Measurements from ENCODE around the gene SPG7. TPM values are rescaled to one million over a fixed set of nuclear protein-coding genes. Genes with fewer than 3 reads are reported as not detected.

The SPG7 gene
- total RNA-seq, 1 experiment from 2014 or later = 77.5 TPM

DNA sequence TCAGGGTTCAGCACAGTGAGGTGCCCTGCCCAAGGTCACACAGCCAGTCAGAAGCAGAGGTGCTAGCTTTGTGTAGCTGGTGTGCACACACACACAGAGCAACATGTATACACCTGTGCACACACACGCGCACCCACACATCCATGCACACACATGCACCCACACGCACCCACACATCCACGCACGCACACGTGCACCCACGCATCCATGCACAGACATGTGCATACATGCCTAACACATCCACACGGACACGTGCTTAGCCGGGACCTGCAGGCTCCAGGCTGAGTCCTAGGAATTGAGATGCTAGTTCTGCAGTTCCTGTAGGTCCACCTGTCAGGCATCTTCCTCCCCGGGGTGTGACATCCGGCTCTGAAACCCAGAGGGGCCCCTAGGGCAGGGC, 92.2 kb downstream of the SPG7 start:
- no peak for DNase-seq (ENCODE audit: low read depth)

- peak; percentile 61 for DNase-seq (ENCODE audit: low read depth)
Measured at GRCh38 chr16:89600956-89601355, 92.8 kb downstream of the SPG7 start.

DNA sequence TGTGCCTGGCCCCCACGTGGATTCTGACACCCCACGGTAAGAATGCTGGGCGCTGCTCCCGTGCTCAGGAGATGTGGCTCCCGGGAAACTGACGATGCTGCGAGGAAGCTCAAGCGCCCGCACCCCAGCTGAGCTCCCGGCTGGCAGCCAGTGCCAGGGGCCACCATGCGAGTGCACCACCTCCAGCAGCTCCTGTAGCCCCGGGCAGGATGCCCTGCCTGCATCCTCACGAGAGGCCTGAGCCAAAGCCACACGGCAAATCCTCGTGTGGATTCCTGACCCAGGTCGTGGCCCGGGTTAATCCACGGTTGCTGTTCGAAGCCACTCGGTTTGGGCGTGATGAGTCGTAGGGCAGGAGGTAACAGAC, 93.7 kb downstream of the SPG7 start:
- peak; percentile 70 for DNase-seq (ENCODE audit: low read depth)

DNA sequence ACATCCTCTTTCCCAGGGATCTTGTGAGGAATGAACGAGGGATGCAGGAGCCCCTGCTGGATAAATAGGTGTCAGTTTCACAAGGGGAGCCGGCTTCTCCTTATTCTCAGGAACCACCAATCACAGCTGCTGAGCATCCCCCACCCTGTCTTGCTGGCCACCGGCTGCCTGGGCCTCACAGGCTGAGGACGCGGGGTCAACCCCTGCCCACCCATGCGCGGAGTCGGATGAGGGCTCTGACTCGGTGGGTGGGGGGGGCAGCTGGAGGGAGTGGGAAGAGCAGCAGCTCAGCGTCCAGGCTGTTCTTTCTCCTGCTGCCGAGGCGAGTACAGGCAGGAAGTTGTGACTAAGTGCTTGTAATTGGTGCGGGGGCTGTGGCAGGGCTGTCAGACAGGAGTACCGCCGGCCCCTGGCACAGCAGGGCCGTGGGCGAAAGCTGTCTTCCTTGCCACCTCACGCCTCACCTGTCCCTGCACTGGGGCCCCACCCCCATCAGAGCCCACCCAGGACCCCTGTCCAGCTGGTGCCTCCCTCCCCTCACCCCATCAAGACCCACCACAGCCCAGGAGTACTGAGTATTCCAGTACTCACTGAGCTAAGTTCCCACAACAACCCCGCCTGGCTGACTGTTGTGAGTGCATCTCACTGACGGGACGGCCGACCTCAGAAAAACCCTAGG, 94.2 kb downstream of the SPG7 start:
- DNase-seq (ENCODE audit: low read depth) = peak; percentile 89

DNA sequence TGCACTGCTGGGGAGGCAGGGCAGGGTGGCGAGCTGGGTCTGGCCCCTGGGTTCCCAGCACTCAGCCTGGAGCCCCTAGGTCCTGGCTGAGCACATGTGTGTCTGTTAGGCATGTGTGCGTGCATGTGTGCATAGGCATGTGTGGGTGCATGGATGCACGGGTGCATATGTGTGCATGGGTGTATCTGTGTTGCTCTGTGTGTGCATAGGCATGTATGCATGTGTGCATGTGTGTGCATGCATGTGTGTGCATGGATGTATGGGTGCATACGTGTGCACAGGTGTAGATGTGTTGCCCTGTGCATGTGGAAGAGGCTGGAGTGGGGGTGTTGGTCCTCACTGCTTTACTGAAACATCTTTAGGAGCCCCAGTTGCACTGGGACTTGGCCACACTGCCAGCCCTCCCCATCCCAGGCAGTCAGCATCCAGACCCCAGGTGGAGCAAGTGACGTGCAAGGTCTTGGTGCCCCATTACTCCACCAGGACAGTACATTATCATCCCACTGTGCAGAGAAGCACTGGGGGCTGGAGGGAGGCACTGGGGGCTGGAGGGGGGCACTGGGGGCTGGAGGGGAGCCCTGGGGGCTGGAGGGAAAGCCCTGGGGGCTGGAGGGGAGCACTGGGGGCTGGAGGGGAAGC, 94.9 kb downstream of the SPG7 start:
- DNase-seq (ENCODE audit: low read depth) = no peak

DNA sequence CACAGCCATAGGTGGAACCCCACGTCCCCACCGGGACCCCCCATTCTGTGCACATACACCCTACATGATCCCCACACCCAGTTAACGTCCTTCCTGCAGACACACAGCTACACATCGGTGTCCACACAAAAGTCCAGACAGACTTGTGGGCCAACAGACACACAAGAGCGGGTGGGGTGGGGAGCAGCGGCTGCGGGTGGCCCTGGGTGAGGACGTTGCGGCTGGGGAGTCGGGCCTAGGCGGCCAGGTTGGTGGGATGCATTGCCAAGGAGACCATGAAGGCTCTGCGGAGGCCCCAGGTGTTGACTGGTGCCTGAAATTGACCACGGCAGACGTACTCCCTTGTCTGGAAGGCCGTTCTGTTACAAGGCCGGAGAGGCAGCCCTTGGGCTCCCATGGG, 96.6 kb downstream of the SPG7 start:
- no peak for DNase-seq (ENCODE audit: low read depth)

DNA sequence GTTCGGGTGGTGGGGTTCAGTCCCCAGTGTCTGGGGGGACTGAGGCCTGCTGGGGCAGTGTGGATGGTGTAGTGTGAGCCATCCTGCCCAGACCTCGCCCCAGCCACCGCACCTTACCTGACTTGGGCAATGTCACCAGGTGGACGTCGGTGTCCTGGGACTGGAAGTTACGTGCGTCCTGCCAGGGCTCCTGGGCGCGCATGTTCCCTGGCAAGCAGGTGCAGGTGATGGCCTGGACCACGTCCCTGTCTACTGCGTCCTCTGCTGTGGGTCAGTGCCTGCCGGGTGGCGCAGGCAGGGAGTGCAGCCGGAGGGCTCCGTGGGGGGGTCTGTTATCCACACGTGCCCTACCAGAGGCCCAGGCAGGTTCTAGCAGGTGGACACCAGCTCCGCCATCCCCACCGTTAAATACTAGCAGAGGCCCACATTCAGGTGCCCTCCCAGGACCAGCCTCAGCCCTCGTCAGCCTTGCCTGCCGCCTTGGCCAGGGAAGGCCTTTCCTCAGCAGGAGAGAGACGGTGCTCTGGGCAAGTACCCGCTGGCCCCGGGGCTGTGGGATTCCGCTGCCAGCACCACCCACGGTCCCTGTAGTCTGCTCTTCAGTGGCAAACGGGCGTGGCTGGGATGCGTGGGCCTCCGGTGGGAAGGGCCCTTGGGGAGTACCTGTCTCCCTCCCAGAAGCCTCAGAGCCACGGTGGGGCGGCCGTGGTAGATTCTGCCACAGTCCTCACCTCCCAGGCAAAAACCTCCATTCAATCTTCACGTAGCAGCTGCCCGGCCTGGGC, 97.2 kb downstream of the SPG7 start:
- DNase-seq (ENCODE audit: low read depth) = no peak

DNA sequence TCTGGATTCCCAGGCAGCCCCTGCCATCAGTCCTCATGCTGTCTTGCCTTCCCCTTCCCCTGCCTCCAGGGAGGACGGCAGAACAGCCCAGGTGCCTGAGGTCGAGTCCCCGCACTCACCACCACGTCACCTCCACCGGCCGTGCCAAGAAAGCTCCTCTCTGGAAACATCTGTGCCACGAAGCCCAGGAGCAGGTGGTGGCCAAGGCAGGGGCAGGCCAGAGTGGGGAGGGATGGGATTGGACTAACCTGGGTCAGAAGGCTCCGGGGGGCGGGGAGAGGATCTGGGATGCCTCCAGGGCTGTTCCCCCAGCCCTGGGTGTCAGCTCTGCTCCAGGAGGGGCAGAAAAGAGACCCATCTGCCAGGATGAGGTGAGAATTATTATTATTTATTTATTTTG, 97.8 kb downstream of the SPG7 start:
- DNase-seq (ENCODE audit: low read depth) = no peak

Other genes starting within 250 kb of the SPG7 start
- 21.4 and 47.1 TPM in 2 replicates for gene ANKRD11, start 17.8 kb upstream of the SPG7 start, total RNA-seq (2014; rRNA removed; shearing (Covaris generic))
- gene RPL13, start 52.3 kb downstream of the SPG7 start, total RNA-seq (2014; rRNA removed; shearing (Covaris generic)) = 2,167 and 2,261 TPM in 2 replicates
- gene CPNE7, start 67.4 kb downstream of the SPG7 start, total RNA-seq (2014; rRNA removed; shearing (Covaris generic)) = 0.32 and 3.1 TPM in 2 replicates
- gene DPEP1, start 105.2 kb downstream of the SPG7 start, total RNA-seq (2014; rRNA removed; shearing (Covaris generic)) = 0.79 TPM in 1 of 2 replicates, not detected in the other
- 61.0 and 103 TPM in 2 replicates for gene CHMP1A, start 149.3 kb downstream of the SPG7 start, total RNA-seq (2014; rRNA removed; shearing (Covaris generic))
- 6.9 and 12.6 TPM in 2 replicates for gene SPATA33, start 149.4 kb downstream of the SPG7 start, total RNA-seq (2014; rRNA removed; shearing (Covaris generic))
- gene CDK10, start 178.3 kb downstream of the SPG7 start, total RNA-seq (2014; rRNA removed; shearing (Covaris generic)) = 11.6 and 19.6 TPM in 2 replicates
- gene SPATA2L, start 193.3 kb downstream of the SPG7 start, total RNA-seq (2014; rRNA removed; shearing (Covaris generic)) = 5.5 and 10.9 TPM in 2 replicates
- gene VPS9D1, start 212.5 kb downstream of the SPG7 start, total RNA-seq (2014; rRNA removed; shearing (Covaris generic)) = 6.6 and 7.0 TPM in 2 replicates
- gene ZNF276, start 213.1 kb downstream of the SPG7 start, total RNA-seq (2014; rRNA removed; shearing (Covaris generic)) = 3.0 and 6.9 TPM in 2 replicates